ENCODE measurements around the gene SLC16A1. TPM values are rescaled to one million over a fixed set of nuclear protein-coding genes. Genes with fewer than 3 reads are reported as not detected.

Gene SLC16A1
- total and polyA plus RNA-seq, 2 of the 8 experiments (the other 6 are each of a cell fraction or from before 2014, with no cell fraction given), result 435 to 545 TPM

DNA sequence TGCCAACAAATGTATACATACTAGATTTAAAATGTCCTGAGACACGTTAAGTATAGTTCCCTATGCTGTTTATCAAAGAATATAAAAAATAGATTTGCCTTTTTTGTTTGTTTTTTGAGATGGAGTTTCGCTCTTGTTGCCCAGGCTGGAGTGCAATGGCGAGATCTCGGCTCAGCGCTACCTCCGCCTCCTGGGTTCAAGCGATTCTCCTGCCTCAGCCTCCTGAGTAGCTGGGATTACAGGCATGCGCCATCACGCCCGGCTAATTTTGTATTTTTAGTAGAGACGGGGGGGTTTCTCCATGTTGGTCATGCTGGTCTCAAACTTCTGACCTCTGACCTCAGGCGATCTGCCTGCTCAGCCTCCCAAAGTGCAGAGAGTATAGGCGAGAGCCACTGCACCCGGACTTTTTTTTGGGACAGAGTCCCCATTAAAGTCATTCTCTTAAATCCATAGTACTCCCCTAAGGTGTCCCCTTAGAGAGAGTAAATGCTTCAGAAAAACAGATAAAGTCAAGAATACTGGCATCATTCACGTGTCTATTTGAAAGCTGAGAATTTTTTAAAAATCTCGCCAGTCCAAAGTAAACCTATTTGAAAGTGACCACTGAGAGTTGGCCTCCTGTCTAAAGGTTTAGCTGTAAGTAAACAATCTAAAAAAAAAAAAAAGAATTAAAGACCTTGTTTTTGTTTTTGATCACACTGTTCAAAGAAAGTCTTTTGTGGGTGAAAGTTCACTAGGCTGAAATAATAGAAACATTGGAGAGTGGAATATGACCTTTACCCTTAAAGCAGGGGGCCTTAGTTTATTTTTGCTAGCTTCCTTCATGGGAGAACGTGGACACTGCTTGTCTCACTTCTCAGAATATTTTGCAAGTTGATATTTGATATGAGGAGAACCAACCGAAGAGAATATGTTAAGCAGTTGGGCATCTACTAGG, 48.0 kb upstream of the SLC16A1 start (continued):
- TF ChIP-seq GTF2F1 (IDR thresholded peaks at IDR 0.05; ENCODE audit: borderline replicate concordance, low read depth, low read length) (no peak), JUN (IDR thresholded peaks at IDR 0.05; ENCODE audit: low read depth, low read length) (no peak), TAF1 (IDR thresholded peaks at IDR 0.05; ENCODE audit: low read depth, low read length) (no peak)

All from H1 (cell line).